Kidney (tissue), 14 donors: Measurements from ENCODE around the gene CASP3. TPM values are rescaled to one million over a fixed set of nuclear protein-coding genes. Genes with fewer than 3 reads are reported as not detected.

ENCODE experiments used
- DNase-seq, 5 donors: peaks; one replicate each; pipeline ENCODE4 v3.0.0-alpha.2; 2013 to 2020
- FAIRE-seq: peaks from 2 replicates; lab custom pipeline; 2012; peaks lifted over from hg19 to GRCh38; lab: Jason Lieb, UNC
- H3K27ac ChIP-seq, 2 donors: one replicate each; pipeline ENCODE4 v1.7.0; 2013; ENCODE audit warnings: low read depth in 2 of 2, low read length in 2 of 2, inconsistent platforms in 1 of 2
- H3K27me3 ChIP-seq: one replicate; pipeline ENCODE4 v1.7.1; 2013; ENCODE audit warnings: low read length, inconsistent platforms; ENCODE audit not compliant: control insufficient read depth, insufficient read depth
- H3K36me3 ChIP-seq, 3 donors: one replicate each; pipeline versions ENCODE4 v1.7.0 to v1.7.1; 2013; ENCODE audit warnings: low read length in 3 of 3, control low read depth in 1 of 3, inconsistent platforms in 1 of 3; ENCODE audit not compliant: insufficient read depth in 3 of 3, control insufficient read depth in 2 of 3
- H3K4me1 ChIP-seq, 3 donors: one replicate each; pipeline versions ENCODE4 v1.7.0 to v1.7.1; 2013; ENCODE audit warnings: low read length in 3 of 3, inconsistent platforms in 1 of 3, low read depth in 1 of 3; ENCODE audit not compliant: control insufficient read depth in 2 of 3, insufficient read depth in 2 of 3
- H3K4me3 ChIP-seq, 3 donors: one replicate each; pipeline versions ENCODE4 v1.7.0 to v1.8.1; 2013; ENCODE audit warnings: low read length in 3 of 3, control low read depth in 1 of 3, inconsistent platforms in 1 of 3
- H3K9ac ChIP-seq, 3 donors: one replicate each; pipeline versions ENCODE4 v1.7.0 to v1.7.1; 2013; ENCODE audit warnings: low read length in 3 of 3, control low read depth in 1 of 3, inconsistent platforms in 1 of 3
- H3K9me3 ChIP-seq, 3 donors: one replicate each; pipeline versions ENCODE4 v1.7.0 to v1.7.1; 2013; ENCODE audit warnings: low read length in 3 of 3, control low read depth in 1 of 3, inconsistent platforms in 1 of 3; ENCODE audit not compliant: control insufficient read depth in 2 of 3, insufficient read depth in 1 of 3
- intact Hi-C: fragments of 100-400 bp; cut with DNase I; formaldehyde crosslinking; loops from one replicate; pipeline ENCODE4 v1.11.1; 2022
- polyA plus RNA-seq: library from polyadenylated mRNA; stranded (reverse); fragments of 350-450 nt; fragmentation: Illumina TruSeq; extraction: RNeasy Lipid Tissue Mini Kit (QIAGEN cat#74804); gene quantifications from one replicate; pipeline ENCODE4 v1.2.3, GENCODE V29; 2014; ENCODE audit warnings: low read depth, low replicate concordance; ENCODE audit not compliant: insufficient read depth
- total RNA-seq: library from RNA; stranded (reverse); fragmentation: NEBNext Ultra II Directional; extraction: Animal tissue kit (Norgen Biotek cat#: 25700); gene quantifications from one replicate; pipeline ENCODE4 v1.2.1, GENCODE V29; 2021
- TF ChIP-seq, protein P1 (sequence below): IDR thresholded peaks from 3 replicates; pipeline ENCODE4 v1.5.1; 2012; ENCODE audit warnings: mild to moderate bottlenecking, moderate library complexity, borderline replicate concordance; ENCODE audit not compliant: insufficient read depth; ENCODE audit errors: extremely low read depth
- donor health status: control.
- donor health status: control.
- donor health status: control.
- donor health status: control.
- donor health status: control.
- donor health status: DM: yes; HTN: yes; CAD: no.
- donor health status: Normal renal cell carcinoma (clear cell type).

CASP3 gene
- total and polyA plus RNA-seq, 2 donors from 2014 or later = 7.3 to 22.4 TPM

DNA sequence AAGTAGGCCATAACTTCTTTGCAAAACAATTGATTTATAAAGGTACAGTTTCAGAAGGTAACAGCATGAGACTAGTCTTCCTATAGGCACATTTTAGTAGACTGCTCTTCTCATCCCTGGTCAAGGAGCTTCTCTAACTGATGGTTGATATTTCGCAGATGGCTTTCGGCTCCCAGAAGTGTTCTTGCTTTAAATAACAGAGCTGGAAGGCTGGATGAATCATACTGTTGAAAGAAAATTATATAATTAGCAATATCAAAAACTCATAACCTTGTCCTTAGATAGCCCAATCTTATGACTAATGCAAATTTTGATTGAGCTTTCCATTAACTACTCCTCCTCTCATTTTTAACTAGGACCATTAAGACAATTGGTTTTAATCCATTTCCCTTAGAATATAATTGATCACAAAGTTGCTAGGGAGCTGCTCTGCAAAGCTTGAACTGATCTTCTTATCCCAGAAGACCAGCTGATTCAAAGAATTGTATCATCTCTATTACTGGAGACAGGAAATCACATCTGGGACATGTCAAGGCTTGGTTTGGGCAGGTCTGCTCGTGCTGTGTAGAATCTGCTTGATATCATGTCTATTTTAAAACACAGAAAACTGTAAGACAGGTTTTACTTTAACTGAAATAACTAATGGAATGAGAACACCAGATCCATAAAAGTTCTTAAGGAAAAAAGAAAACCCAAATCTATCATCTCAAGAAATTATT lies 46.1 kb upstream of the CASP3 start:
- intact Hi-C loops = no loop called here
- Histone ChIP-seq H3K27ac (no peak overlapping the region), H3K9me3 (no peaks in the 10 kb centered on the region), H3K4me1 (no peaks in the 10 kb centered on the region), H3K4me3 (no peak overlapping the region), H3K27me3 (no peaks in the 10 kb centered on the region), H3K9ac (no peak overlapping the region), H3K36me3 (peaks cover 0 to 15% (median 5%) of the 10 kb centered on the region in 3 donors)
- FAIRE-seq (no peak), DNase-seq (no peak)
- TF ChIP-seq, protein P1, sequence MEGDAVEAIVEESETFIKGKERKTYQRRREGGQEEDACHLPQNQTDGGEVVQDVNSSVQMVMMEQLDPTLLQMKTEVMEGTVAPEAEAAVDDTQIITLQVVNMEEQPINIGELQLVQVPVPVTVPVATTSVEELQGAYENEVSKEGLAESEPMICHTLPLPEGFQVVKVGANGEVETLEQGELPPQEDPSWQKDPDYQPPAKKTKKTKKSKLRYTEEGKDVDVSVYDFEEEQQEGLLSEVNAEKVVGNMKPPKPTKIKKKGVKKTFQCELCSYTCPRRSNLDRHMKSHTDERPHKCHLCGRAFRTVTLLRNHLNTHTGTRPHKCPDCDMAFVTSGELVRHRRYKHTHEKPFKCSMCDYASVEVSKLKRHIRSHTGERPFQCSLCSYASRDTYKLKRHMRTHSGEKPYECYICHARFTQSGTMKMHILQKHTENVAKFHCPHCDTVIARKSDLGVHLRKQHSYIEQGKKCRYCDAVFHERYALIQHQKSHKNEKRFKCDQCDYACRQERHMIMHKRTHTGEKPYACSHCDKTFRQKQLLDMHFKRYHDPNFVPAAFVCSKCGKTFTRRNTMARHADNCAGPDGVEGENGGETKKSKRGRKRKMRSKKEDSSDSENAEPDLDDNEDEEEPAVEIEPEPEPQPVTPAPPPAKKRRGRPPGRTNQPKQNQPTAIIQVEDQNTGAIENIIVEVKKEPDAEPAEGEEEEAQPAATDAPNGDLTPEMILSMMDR = no peak

DNA sequence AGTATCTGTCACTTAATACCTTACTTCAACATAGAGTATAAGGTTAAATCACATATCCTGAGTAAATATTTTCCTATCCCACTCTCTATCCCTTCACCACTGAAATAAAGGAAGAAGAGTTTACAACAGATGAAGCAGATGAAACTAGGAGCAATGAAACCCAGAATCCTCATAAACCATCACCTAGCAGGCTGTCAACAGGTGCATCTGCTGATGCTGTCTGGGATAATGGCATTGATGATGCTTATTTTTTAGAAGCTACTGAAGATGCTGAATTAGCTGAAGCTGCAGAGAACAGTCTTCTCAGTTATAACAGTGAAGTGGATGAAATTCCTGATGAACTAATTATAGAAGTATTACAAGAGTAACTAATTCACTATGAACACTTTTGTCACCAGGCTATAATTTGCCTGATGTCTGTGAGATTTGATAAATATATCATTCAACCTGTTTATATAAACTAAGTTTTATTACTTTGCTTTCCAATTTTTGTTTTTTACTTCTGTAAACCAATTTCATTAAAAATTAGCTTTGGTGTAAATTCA lies 45.2 kb upstream of the CASP3 start:
- intact Hi-C loops = no loop called here
- Histone ChIP-seq H3K4me1 (no peaks in the 10 kb centered on the region), H3K27me3 (no peaks in the 10 kb centered on the region), H3K9ac (no peak overlapping the region), H3K9me3 (no peaks in the 10 kb centered on the region), H3K36me3 (peaks cover 0 to 15% (median 5%) of the 10 kb centered on the region in 3 donors), H3K27ac (no peak overlapping the region), H3K4me3 (no peak overlapping the region)
- TF ChIP-seq, protein P1 = no peak
- FAIRE-seq = no peak
- no peak for DNase-seq

DNA sequence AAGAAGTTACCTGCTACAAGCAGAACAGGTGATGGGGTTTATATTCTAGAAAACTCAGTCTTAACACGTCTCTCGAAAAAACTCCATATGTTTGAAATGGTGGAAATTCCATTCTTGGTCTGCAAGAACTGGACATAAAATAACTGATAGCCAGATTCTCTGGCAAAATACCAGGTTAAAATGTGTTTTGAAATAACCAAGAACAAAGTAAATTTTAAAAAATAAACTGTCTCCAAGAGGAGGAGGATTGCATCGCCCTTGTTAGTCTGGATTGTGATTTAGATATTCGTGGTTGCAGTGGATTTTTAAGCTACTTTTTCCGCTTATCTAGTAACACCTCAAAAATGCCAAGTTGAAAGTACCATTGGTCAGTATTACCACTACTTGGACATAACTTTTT lies 43.8 kb upstream of the CASP3 start:
- DNase-seq = no peak
- H3K36me3 ChIP-seq = peaks cover 0 to 15% (median 5%) of the 10 kb centered on the region in 3 donors
- no peak for FAIRE-seq

More for the DNA sequence above, 43.8 kb upstream of the CASP3 start:
- no peaks in the 10 kb centered on the region for H3K27me3 ChIP-seq
- H3K9me3 ChIP-seq = no peaks in the 10 kb centered on the region
- TF ChIP-seq, protein P1 = no peak
- no peak overlapping the region for H3K27ac ChIP-seq
- H3K4me3 ChIP-seq = no peak overlapping the region
- H3K9ac ChIP-seq = no peak overlapping the region
- intact Hi-C loops = no loop called here
- H3K4me1 ChIP-seq = no peaks in the 10 kb centered on the region
